ENCODE results near the gene RNU6-9.

Gene RNU6-9

DNA sequence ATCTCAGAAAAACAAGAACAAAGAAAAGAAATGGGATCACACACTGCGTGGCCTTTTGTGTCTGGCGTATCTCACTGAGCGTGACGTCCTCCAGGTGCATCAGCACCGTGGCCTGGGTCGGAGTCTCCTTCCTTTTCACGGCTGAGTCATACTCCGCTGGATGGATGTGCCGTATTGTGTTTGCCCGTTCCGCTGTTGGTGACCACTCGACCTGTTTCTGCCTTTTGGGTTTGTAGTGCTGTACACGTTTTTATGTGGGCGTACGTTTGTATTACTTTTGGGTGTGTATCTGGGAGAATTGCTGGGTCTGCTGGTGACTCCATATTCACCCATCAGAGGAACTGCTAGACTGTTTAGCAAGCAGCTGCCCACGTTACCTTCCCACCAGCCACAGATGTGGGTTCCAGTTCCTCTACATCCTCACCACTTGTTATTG lies 44.0 kb downstream of the RNU6-9 start:
- no peak for FAIRE-seq

DNA sequence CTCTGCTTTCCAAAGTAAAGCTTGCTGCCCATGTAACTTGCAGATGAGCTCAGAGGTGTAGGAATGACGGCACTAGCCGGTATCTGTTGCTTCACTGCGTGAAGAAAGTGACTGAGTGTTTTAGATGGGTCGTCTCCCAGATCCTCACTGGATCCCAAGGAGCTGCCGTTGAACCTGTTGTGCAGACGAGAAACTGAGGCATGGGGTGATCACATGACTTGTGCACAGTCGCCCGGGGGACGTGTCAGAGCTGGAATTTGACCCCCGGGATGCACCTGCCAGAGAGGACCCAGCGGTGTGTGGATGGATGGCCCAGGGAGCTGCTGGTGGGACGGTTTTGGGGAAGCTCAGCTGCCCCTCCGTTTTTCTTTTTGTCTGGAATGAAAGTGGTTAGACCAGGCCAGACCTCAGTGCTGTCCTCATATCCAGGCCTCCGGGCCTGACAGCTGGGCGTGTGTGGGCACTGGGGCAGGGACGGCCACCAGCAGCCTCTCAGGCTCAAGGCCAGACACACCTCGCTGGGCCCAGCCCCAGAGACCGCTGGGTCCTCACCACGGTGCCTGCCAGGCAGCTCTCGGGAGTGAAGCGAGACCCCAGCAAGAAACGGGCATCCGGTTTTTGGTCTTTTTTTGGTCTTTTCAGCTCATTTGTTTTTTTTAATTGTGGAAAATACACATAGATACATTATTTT lies 45.1 kb downstream of the RNU6-9 start:
- no peak for FAIRE-seq

DNA sequence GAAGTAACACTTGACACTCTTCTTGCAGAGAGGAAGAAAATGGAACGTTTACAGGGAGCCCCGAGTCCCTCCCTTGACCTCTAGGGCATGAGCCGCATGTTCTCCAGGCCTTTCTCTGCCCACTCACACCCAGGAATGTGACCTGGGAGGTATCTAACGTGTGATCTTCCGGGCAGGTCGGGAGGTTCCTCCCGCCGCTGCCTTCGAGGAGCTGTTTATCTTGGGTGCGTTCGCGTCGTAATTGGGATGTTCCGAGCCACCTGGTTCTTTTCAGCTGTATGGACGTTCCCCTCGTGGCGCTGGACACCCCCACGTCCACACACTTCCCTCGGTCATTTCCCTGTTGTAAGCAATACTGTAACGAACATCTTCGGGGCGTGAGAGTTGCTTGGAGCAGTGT lies 46.2 kb downstream of the RNU6-9 start:
- no peak for FAIRE-seq

DNA sequence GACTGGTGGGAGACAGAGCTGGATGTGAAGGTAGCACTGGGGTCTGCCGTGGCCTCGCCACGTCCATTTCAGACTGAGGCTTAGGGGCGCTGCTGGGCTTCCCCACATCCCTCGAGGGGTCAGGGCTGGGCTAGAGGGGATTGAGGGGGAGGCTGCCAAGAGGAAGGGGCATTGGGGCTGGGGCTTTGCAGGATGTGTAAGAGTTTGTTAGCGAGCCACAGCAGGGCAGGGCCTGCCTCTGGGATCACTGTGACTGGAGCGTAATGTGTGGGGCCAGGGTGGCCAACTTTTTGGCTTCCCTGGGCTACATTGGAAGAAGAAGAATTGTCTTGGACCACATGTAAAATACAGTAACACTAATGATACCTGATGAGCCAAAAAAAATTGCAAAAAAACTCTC lies 46.6 kb downstream of the RNU6-9 start:
- no peak for FAIRE-seq

DNA sequence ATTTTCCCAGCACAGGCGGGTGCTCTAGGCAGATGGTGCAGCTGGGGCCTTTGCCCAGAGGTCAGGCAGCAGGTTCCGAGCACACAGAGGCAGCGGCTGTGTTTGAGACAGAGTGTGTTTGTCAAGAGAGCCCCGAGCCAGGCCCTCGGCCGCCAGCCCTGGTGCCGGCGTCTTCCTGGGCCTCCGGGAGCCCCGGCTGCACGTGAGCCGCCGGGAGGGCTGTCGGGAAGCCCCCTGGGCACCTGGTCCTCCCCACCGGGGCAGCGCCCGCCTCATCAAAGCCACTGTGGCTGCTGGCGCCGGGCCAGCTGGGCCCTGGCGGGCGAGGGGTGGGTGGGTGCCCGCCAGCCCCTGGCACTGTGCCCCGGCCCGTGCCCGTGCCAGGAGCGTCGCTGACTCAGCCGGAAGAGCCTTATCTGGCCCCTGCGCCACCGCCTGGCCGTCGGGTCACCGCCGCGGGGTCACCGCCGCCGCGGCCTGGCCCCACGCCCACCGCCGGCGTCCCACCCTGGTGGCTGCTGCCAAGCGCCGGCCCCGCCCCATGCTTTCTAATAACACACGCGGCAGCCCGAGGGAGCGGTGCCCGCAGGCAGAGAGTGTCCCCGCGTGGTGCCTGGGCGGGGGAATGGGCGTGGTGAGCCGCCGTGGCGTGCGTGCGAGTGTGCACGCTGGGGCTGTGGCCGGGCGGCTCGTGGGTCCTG lies 47.5 kb downstream of the RNU6-9 start:
- no peak for FAIRE-seq

DNA sequence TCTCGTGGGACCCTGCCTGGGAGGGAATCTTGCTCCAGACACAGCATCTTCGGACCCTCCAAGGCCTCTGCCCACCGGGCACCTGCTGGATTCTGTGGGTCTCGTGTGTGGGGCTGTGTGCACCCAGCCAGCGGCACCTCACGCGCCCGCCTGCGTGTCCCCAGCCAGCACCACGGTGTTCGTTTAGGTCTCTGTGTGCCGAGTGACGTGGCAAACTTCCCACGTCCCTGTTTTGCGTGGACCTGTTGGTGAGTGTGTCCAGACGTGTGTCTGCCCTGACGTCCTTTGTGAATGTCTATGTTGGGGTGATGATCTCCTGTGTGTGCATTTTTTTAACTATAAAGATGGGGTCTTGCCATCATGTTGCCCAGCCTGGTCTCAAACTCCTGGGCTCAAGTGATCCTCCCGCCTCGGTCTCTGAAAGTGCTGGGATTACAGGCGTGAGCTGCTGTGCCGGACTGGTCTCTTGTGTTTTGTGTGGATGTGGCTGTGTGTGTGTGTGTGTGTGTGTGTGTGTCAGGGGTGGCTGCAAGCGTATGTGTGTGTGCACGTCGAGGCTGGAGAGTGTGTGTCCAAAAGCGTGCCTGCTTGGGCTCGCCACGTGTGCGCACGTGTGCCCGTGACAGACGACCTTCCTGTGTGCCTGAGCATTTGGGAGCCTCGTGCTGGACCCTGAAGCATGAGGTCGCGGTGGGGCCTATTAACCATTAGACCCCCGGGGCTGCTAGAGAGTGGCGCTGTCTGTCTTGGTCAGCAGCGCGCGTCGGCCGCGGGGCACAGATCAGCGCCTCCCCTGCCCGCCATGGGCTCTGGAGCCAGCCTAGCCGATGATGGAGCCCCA lies 48.2 kb downstream of the RNU6-9 start:
- no peak for FAIRE-seq

DNA sequence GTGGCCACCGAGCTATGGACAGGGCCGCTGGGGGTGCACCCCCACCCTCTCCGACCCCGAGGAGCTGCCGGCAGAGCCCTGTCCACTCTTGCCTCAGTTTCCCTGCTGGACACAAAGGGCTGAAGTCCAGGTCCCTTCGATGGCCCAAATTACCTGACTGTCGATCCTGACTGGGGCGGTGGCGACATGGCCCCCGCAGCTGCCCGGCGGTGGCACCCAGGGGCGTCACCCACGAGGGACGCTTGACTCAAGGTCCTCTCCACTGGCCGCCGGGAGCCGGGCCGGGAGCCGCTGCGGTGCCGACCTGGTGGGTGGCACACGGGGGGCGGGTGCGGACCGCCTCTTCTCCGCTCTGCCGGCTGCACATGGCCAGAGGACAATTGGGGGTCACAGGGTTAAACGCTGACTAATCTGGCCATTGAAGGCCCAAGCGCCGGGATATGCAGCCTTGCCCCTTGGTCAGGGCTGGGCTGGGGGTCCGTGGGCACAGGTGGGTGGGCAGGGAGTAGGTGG lies 48.9 kb downstream of the RNU6-9 start:
- FAIRE-seq = no peak

All from A204.1 (cell line).